Activated naive CD4-positive, alpha-beta T cell treated with anti-CD3 and anti-CD28 coated beads for 36 hours (primary cell): ENCODE data around the gene MGRN1. TPM values are rescaled to one million over a fixed set of nuclear protein-coding genes. Genes with fewer than 3 reads are reported as not detected.

Experiments used
- CTCF ChIA-PET: fragments of 350-600 bp; sonication (Branson Sonifier 250); formaldehyde crosslinking; loops from one replicate; lab custom pipeline; 2021; ENCODE audit warnings: antibody characterized with exemption; lab: Charles Lee
- DNase-seq: peaks from one replicate; pipeline ENCODE4 v3.0.0-alpha.2; 2020
- H3K27ac Mint-ChIP-seq: one replicate; pipeline ENCODE4 v1.8.0; 2021; ENCODE audit warnings: mild to moderate bottlenecking, mixed read lengths
- H3K27me3 Mint-ChIP-seq: one replicate; pipeline ENCODE4 v1.8.0; 2021; ENCODE audit warnings: low read depth, mixed read lengths
- H3K36me3 Mint-ChIP-seq: one replicate; pipeline ENCODE4 v1.8.0; 2021; ENCODE audit warnings: low read depth, mixed read lengths
- H3K4me1 Mint-ChIP-seq: one replicate; pipeline ENCODE4 v1.8.0; 2021; ENCODE audit warnings: low read depth, mixed read lengths
- H3K4me3 Mint-ChIP-seq: one replicate; pipeline ENCODE4 v1.8.0; 2021; ENCODE audit warnings: mild to moderate bottlenecking, moderate library complexity, mixed read lengths
- H3K9me3 Mint-ChIP-seq: one replicate; pipeline ENCODE4 v1.8.0; 2021; ENCODE audit warnings: mixed read lengths
- intact Hi-C: fragments of 100-400 bp; cut with micrococcal nuclease; formaldehyde crosslinking; loops from one replicate; pipeline ENCODE4 v1.15.1; 2023
- total RNA-seq, 2 experiments: library from RNA; stranded (reverse); gene quantifications; one replicate each; pipeline ENCODE4 v1.2.3, GENCODE V29; 2021

Gene MGRN1
- total RNA-seq, 2 experiments from 2014 or later = 46.3 to 48.8 TPM

DNA sequence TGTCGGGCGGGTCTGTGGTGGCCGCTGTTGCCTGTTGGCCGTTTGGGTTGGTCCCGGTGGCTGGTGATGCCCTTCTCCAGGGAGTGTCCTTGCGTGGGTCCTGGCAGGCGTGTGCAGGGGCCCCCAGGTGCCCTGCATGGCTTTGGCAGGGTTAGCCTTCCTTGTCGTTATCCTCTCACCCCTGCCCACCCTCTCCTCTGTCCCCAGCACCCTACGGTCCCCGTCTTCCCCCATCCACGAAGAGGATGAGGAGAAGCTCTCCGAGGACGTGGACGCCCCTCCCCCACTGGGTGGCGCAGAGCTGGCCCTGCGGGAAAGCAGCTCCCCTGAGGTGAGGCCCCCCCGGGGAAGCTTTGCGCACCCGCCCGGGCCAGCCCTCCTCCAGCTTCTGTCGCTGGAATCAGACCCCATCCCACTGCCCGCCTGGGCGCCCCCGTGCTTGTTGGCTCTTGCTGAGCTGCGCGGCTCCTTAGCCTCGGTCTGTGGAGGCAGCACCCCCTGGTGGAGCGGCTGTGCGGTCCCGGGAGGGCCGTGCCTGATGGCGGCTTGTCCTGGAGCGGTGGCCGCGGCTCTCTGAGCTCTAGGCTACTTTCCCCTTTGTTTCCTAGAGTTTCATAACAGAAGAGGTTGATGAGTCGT, 58.1 kb downstream of the MGRN1 start:
- Mint-ChIP-seq H3K4me3 (no peak overlapping the region), H3K36me3 (peaks cover 2% of the 10 kb centered on the region), H3K27ac (no peak overlapping the region), H3K4me1 (peaks cover 4% of the 10 kb centered on the region), H3K27me3 (no peaks in the 10 kb centered on the region), H3K9me3 (no peaks in the 10 kb centered on the region)
- DNase-seq = peak; percentile 58
- intact Hi-C loops = no loop called here
- CTCF ChIA-PET = interaction anchor here (0.6 to 1.1 kb wide), 3 partner anchors 9 to 98 kb away, joined by 3 read pairs; no protein-coding TSS in a partner anchor

DNA sequence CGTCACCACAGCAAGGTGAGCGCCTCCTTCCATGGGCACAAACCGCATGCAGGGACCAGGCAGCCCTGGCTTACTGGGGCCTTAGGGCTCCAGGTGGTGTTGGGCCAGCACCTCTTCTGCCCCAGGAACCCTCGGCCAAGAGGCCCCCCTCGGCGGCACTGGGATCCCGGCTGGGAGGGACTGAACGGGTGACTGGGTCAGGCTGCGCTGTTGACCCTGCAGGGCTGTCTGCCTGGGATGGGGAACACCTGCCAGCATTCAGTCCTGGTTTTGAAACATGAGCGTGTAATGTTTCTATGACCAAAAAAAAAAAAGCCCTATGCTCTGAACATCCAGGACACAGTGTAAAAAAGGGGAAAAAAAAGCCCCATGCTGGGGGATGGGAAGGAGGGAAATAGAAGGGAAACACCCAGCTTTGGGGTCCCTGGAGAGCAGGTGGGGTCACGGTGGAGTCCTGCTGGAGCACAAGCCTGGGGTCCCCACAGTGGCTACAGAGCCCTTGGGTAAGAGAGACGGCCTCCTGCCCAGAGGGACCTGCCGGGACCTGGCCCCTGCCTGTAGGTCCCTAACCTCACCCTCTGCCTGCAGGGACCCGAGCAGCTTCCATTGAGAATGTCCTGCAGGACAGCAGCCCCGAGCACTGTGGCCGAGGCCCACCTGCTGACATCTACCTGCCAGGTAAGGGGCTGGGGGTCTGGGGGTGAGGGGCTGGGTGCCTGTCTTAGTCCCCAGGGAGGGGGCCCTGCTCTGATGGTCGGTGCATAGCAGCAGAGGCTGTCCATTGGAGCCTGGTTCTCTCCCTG, 58.8 kb downstream of the MGRN1 start:
- H3K36me3 Mint-ChIP-seq = peaks cover 2% of the 10 kb centered on the region
- no peak overlapping the region for H3K27ac Mint-ChIP-seq

DNA sequence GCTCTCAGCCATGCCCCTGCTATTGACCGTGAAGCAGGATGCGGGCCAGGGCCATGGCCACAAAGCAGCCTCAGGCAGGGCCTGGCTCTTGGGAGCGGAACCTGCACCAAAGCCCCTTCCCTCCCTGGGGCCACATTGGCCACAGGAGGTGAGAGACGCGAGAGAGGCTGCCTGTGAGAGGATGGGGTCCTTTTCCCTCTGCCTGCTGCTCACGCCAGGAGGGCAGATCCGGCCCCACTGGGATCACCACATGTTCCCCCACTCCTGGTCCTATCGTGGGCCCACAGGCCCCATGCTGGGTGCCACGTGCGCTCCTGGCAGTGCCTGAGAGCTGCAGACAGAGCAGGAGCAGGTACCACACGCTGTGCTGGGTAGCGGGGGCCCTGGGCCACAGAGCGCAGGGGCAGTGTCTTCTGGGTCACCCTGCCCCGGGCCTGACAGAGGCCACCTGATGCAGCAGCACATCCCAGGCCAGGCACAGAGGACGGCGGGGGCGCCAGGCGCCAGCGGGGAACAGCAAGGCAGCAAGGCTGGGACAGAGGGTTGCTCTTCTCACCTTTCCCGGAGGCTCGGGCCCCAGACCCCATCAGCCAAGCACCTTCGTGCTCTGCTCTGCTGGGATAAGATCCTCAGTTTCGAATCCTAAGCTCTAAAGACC, 59.6 kb downstream of the MGRN1 start:
- Mint-ChIP-seq H3K4me1 (peaks cover 4% of the 10 kb centered on the region), H3K4me3 (no peak overlapping the region), H3K27ac (no peak overlapping the region), H3K36me3 (peaks cover 2% of the 10 kb centered on the region), H3K9me3 (no peaks in the 10 kb centered on the region), H3K27me3 (no peaks in the 10 kb centered on the region)
- CTCF ChIA-PET = interaction anchor here (0.7 kb wide), 1 partner anchor 12 kb away, joined by 5 read pairs; no protein-coding TSS in a partner anchor
- no peak for DNase-seq
- intact Hi-C loops = no loop called here

More for the DNA sequence above, 58.8 kb downstream of the MGRN1 start:
- no peaks in the 10 kb centered on the region for H3K9me3 Mint-ChIP-seq
- peaks cover 4% of the 10 kb centered on the region for H3K4me1 Mint-ChIP-seq
- CTCF ChIA-PET = interaction anchor here (0.6 to 0.8 kb wide), 3 partner anchors 13 to 99 kb away, joined by 3 to 5 read pairs (median 3); no protein-coding TSS in a partner anchor
- intact Hi-C loops = no loop called here
- H3K4me3 Mint-ChIP-seq = no peak overlapping the region
- DNase-seq = no peak
- no peaks in the 10 kb centered on the region for H3K27me3 Mint-ChIP-seq

DNA sequence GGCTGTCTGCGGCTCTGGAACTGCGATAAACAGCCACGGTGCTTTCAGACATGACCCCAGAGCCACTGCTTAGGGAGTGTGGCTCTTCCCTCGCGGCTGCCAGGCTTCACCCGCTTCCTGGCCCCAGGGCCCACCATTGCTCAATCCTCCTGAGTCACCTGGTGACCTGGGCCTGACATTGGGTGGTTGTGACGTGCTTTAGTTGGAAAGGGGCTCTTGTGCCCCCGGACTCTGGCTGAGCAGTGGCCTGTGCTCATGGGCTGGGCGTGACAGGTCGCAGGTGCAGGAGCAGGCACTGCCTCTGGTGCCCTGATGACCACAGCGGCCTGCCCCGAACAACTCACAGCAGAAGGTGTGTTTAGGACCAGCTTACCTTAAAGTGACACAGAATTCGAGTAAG, 60.1 kb downstream of the MGRN1 start:
- Mint-ChIP-seq H3K27ac (no peak overlapping the region), H3K27me3 (no peaks in the 10 kb centered on the region), H3K4me3 (no peak overlapping the region), H3K9me3 (no peaks in the 10 kb centered on the region), H3K4me1 (peaks cover 4% of the 10 kb centered on the region), H3K36me3 (peaks cover 2% of the 10 kb centered on the region)
- intact Hi-C loops = no loop called here
- no peak for DNase-seq
- CTCF ChIA-PET = no interaction called here

DNA sequence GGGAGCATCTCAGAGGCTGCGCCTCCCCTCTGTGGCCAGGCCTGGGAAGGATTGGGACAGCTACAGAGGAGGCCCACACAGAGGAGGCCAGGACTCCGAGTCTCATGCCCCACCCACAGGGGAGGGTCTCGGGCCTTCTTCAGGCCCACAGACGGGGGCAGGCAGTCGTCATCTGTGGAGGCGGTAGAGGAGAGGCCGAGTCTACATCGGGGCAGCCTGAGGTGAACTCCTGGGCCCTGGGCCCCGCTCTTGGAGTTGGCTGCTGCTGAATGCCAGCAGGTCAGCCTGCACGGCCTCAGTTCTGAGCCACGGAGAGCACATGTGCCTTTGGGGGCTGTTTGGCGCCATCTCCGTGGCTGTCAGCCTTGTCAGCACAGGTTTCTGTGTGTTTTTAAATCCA, 60.7 kb downstream of the MGRN1 start:
- CTCF ChIA-PET = no interaction called here
- H3K4me1 Mint-ChIP-seq = peaks cover 4% of the 10 kb centered on the region

DNA sequence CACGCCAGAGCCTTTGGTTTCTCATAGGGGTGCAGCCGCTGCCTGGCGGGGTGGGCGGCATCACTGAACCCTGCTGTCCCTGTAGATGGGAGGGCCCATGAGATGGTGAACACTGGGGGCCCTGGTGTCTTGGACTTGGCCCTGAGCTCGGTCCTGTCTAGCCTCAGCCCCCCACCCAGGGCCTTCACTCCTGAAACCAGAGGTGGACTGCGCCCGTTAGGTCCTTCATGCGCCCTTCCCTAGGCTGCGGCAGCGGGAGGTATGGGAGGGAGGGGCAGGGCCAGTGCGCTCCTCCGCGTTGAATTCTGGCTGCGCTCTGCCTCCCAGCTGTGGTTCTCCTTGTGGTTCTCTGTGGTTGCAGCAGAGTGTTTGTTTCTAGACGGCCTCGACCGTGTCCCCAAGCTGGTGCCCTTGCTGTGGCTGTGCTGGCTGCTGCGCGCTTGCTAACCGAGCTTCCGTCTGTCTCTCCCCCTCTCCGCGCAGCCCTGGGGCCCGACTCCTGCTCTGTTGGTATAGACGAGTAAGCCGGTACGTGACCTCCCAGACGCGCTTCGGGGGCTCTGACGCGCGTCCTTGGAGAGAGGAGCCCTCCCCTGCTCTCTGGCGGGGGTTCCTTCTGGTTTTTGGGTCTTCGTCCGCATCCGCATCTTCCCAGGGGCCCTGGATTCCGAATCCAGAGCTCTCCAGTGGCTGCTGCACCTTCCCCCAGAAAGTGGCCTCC, 61.3 kb downstream of the MGRN1 start:
- intact Hi-C loops = no loop called here

More for the DNA sequence above, 60.7 kb downstream of the MGRN1 start:
- no peaks in the 10 kb centered on the region for H3K27me3 Mint-ChIP-seq
- intact Hi-C loops = no loop called here
- H3K9me3 Mint-ChIP-seq = no peaks in the 10 kb centered on the region
- no peak overlapping the region for H3K4me3 Mint-ChIP-seq
- no peak for DNase-seq
- peaks cover 2% of the 10 kb centered on the region for H3K36me3 Mint-ChIP-seq
- no peak overlapping the region for H3K27ac Mint-ChIP-seq

DNA sequence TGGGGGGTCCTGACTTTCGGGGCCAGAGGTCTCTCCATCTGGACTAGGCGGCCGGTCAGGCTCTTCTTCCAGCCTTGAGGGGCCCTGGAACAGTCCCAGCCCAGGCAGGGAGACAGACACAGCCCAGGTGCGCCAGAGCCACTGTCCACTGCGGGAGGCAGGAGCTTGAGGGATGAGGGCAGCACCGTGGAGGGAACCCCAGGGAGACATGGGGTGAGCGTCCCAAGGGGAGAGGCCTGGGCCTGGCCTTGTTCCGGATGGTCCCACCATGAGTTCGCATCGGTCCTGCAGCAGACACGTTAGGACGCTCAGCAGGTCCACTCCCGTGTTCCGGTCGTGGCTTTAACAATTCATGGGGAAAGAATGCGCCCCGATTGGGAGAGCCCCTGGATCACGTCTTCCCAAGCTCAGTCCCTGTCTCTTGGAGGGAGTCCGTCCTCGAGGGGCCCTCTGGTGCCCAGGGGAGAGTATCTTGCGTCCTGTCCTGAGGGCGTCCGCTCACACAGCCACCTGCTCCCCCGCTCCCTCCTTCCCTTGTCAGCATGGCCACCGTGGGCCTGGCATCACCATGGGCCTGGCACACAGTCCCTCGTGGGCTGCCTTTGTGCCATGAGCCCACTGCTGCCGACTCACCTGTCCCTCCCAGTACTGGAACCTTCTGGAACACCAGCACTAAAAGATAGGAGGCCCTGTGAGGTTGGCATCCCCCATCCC, 62.0 kb downstream of the MGRN1 start:
- no peak for DNase-seq
- H3K9me3 Mint-ChIP-seq = no peaks in the 10 kb centered on the region
- H3K27me3 Mint-ChIP-seq = no peaks in the 10 kb centered on the region
- CTCF ChIA-PET = no interaction called here
- no peak overlapping the region for H3K27ac Mint-ChIP-seq
- H3K36me3 Mint-ChIP-seq = peaks cover 1% of the 10 kb centered on the region
- peaks cover 2% of the 10 kb centered on the region for H3K4me1 Mint-ChIP-seq
- H3K4me3 Mint-ChIP-seq = no peak overlapping the region
- intact Hi-C loops = no loop called here

More for the DNA sequence above, 61.3 kb downstream of the MGRN1 start:
- CTCF ChIA-PET = no interaction called here
- H3K4me1 Mint-ChIP-seq = peaks cover 4% of the 10 kb centered on the region
- H3K36me3 Mint-ChIP-seq = peaks cover 2% of the 10 kb centered on the region
- H3K4me3 Mint-ChIP-seq = no peak overlapping the region
- DNase-seq = no peak
- no peak overlapping the region for H3K27ac Mint-ChIP-seq
- no peaks in the 10 kb centered on the region for H3K9me3 Mint-ChIP-seq
- no peaks in the 10 kb centered on the region for H3K27me3 Mint-ChIP-seq

DNA sequence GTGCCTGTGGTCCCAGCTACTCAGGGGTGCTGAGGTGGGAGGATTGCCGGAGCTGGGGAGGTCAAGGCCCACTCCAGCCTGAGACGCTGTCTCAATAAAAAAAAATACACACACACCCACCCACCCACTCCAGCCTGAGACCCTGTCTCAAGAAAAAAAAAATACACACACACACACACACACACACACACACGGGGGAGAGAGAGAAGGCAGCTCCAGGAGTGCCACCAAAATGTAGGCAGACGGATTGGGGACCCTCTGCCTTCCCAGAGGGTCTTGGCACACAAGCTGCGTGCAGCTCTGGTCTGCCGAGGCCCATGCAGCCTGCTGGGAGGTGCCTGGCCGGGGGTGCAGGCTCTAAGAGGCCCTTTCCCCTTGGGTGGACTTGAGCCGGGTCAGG, 62.8 kb downstream of the MGRN1 start:
- Mint-ChIP-seq H3K4me3 (no peak overlapping the region), H3K4me1 (peaks cover 2% of the 10 kb centered on the region), H3K27ac (no peak overlapping the region), H3K36me3 (no peaks in the 10 kb centered on the region), H3K9me3 (no peaks in the 10 kb centered on the region), H3K27me3 (no peaks in the 10 kb centered on the region)
- intact Hi-C loops = no loop called here
- no peak for DNase-seq
- CTCF ChIA-PET = interaction anchor here (0.6 kb wide), 1 partner anchor 15 kb away, joined by 3 read pairs; no protein-coding TSS in a partner anchor

DNA sequence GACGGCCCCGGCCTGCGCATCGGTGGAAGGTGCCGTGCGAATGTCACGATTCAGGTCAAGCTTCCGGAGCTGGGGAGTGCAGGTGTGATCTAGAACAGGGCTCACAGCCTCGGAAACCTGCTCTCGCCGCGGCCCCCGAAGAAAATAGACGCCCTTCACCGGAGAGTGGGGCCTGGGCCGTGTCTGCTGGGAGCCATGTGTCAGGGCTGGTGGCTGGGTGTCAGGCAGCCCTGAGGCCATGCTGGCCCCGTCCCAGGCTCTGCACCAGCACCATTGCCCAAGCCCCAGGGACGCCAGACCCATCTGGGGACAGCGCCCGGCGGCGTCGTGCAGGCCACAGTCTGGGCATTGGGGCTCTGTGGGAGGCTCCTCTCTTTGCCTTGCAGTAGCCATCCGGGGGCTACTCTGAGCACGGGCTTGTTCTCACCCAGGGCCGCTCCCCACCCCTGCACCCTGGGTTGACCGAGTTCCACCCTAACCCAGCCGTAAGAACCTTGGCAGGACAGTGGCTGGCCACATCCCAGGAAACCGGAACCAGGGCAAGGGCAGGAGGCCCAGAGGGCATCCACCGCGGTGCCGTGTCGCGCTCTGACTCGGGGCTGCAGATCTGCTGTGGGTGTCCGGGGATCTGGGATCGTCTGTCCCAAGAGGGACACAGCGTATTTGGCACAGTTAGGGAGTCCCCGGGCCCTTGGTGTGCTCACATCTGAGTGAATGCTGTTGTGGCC, 63.5 kb downstream of the MGRN1 start:
- no peaks in the 10 kb centered on the region for H3K27me3 Mint-ChIP-seq
- no peaks in the 10 kb centered on the region for H3K9me3 Mint-ChIP-seq
- CTCF ChIA-PET = no interaction called here
- DNase-seq = no peak
- H3K36me3 Mint-ChIP-seq = no peaks in the 10 kb centered on the region
- H3K4me3 Mint-ChIP-seq = no peak overlapping the region
- H3K4me1 Mint-ChIP-seq = peaks cover 5% of the 10 kb centered on the region
- no peak overlapping the region for H3K27ac Mint-ChIP-seq
- intact Hi-C loops = no loop called here

DNA sequence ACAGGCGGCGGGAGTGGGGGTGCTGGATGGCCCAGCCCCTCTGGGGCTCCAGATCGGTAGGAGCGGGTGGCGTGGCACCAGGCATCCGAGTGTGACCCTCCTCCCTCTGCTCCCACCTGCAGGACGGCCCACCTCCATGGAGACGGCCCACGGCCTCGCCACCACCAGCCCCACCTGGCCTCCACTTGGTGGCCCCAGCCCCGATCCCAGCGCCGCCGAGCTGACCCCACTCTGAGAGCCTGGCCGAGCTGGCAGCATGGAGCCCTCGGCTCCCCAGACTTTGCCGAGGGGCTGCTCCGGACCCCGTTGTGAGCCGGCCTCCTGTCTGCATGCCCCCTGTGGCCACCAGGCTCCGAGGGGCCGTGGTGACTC, 64.0 kb downstream of the MGRN1 start:
- peaks cover 5% of the 10 kb centered on the region for H3K4me1 Mint-ChIP-seq
- no peaks in the 10 kb centered on the region for H3K9me3 Mint-ChIP-seq
- H3K27ac Mint-ChIP-seq = no peak overlapping the region
- no peaks in the 10 kb centered on the region for H3K36me3 Mint-ChIP-seq
- no peak for DNase-seq
- no peaks in the 10 kb centered on the region for H3K27me3 Mint-ChIP-seq
- CTCF ChIA-PET = no interaction called here
- intact Hi-C loops = no loop called here
- H3K4me3 Mint-ChIP-seq = no peak overlapping the region

DNA sequence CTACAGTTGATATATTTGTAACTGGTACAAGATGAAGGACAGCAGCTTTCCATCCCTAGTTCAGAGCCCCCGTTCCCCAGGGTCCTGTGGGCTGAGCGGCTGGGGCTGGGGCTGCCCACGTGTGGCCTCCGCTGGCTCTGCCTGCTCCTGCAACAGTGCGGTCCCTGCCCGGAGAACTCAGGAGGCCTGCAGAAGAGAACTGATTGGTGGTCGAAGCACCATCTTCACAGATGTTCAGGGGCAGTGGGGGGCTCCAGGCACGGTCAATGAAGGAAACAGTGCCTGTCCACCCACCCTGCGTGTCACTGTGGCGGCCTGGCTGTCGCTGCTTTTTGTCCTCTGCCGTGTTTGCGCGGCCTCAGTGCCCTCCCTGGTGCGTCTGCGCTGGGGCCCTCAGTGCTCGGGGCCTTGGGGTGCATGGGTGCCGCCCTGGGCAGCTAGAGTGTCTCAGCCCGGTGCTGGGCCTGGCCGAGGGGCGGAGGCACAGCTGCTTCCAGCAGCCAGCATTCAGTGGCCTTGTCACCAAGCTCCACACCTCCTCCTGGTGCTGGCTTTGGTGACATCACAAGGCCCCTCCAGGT, 64.6 kb downstream of the MGRN1 start:
- peaks cover 5% of the 10 kb centered on the region for H3K4me1 Mint-ChIP-seq
- no peaks in the 10 kb centered on the region for H3K36me3 Mint-ChIP-seq
- CTCF ChIA-PET = no interaction called here

More for the DNA sequence above, 64.6 kb downstream of the MGRN1 start:
- H3K4me3 Mint-ChIP-seq = no peak overlapping the region
- intact Hi-C loops = no loop called here
- no peaks in the 10 kb centered on the region for H3K27me3 Mint-ChIP-seq
- no peaks in the 10 kb centered on the region for H3K9me3 Mint-ChIP-seq
- H3K27ac Mint-ChIP-seq = no peak overlapping the region
- no peak for DNase-seq
